GM12878 (cell line): ENCODE results near the gene MCUB. TPM values are rescaled to one million over a fixed set of nuclear protein-coding genes. Genes with fewer than 3 reads are reported as not detected.

Source experiments
- ATAC-seq: fragments of 200-7000 bp; cut with Tn5 transposase; 3 replicates; pipeline ENCODE4 v1.9.1; 2020; ENCODE audit warnings: mild to moderate bottlenecking, moderate library complexity
- BruUV-seq: library from RNA; stranded (reverse); fragments of 400-500 nt; replicated peaks from 2 replicates; lab custom pipeline; 2021; lab: Mats Ljungman, UMichigan
- CTCF ChIA-PET: fragments of 300-600 bp; sonication (Branson Sonifier 250); formaldehyde crosslinking; extraction: SDS; loops from one replicate; lab custom pipeline; 2021; ENCODE audit warnings: inconsistent platforms; lab: Yijun Ruan, JAX
- POLR2A ChIA-PET: fragments of 350-600 bp; formaldehyde crosslinking; extraction: SDS; loops from one replicate; lab custom pipeline; 2021; ENCODE audit warnings: inconsistent platforms; lab: Charles Lee
- RAD21 ChIA-PET: fragments of 300-600 bp; sonication (Branson Sonifier 250); formaldehyde crosslinking; loops from one replicate; lab custom pipeline; 2023; ENCODE audit warnings: antibody characterized with exemption; ENCODE audit not compliant: unreplicated experiment; lab: Charles Lee
- SMC1A ChIA-PET: fragments of 300-600 bp; sonication (Branson Sonifier 250); formaldehyde crosslinking; loops from one replicate; lab custom pipeline; 2023; ENCODE audit not compliant: unreplicated experiment, uncharacterized antibody; lab: Charles Lee
- DNase-seq: peaks from one replicate; pipeline ENCODE4 v3.0.0-alpha.2; 2011; ENCODE audit warnings: low read depth, low spot score
- FAIRE-seq: peaks from 3 replicates; lab custom pipeline; 2011; peaks lifted over from hg19 to GRCh38; lab: Jason Lieb, UNC
- H2AFZ ChIP-seq: 2 replicates; pipeline ENCODE4 v1.6.0; 2011; ENCODE audit warnings: low read depth, low read length, control low read depth; ENCODE audit not compliant: control insufficient read depth
- H3K27ac ChIP-seq: 2 replicates; pipeline ENCODE4 v1.5.1; 2011; ENCODE audit warnings: control low read depth; ENCODE audit not compliant: control insufficient read depth, insufficient read depth
- H3K27me3 ChIP-seq, 2 experiments: replicated peaks in 1 of 2; 2 replicates each; pipeline versions ENCODE4 v1.6.0 to v1.6.1; 2011; ENCODE audit warnings: low read length in 1 of 2; ENCODE audit not compliant: control insufficient read depth in 2 of 2, insufficient read depth in 2 of 2
- H3K36me3 ChIP-seq, 2 experiments: 2 replicates each; pipeline ENCODE4 v1.5.1; 2011; ENCODE audit warnings: low read length in 1 of 2; ENCODE audit not compliant: control insufficient read depth in 2 of 2, insufficient read depth in 2 of 2
- H3K4me1 ChIP-seq: 2 replicates; pipeline ENCODE4 v1.6.1; 2011; ENCODE audit warnings: mild to moderate bottlenecking, low read length, moderate library complexity, mixed read lengths; ENCODE audit not compliant: control insufficient read depth, insufficient read depth
- H3K4me2 ChIP-seq: 2 replicates; pipeline ENCODE4 v1.6.0; 2011; ENCODE audit warnings: control low read depth; ENCODE audit not compliant: control insufficient read depth, insufficient read depth
- H3K4me3 ChIP-seq: fragments of 200-600 bp; sonication (generic); 2 replicates; pipeline ENCODE4 v1.5.1; 2016
- H3K79me2 ChIP-seq: 2 replicates; pipeline ENCODE4 v1.6.0; 2011; ENCODE audit warnings: low read length; ENCODE audit not compliant: control insufficient read depth, insufficient read depth
- H3K9ac ChIP-seq: 2 replicates; pipeline ENCODE4 v1.8.0; 2011; ENCODE audit warnings: low read length, control low read depth, mixed read lengths; ENCODE audit not compliant: control insufficient read depth, insufficient read depth
- H3K9me3 ChIP-seq: replicated peaks from 3 replicates; pipeline ENCODE4 v1.5.1; 2011; ENCODE audit warnings: mild to moderate bottlenecking, low read length; ENCODE audit not compliant: control insufficient read depth, insufficient read depth
- H4K20me1 ChIP-seq: 2 replicates; pipeline ENCODE4 v1.6.0; 2011; ENCODE audit not compliant: control insufficient read depth, insufficient read depth
- ATF7 ChIP-seq: fragments of 450-650 bp; IDR thresholded peaks from 2 replicates; pipeline ENCODE4 v1.6.1; 2016; ENCODE audit warnings: low read depth, mild to moderate bottlenecking
- BCLAF1 ChIP-seq: fragments of 450-650 bp; IDR thresholded peaks from 2 replicates; pipeline ENCODE4 v1.6.1; 2017; ENCODE audit warnings: antibody characterized with exemption, mild to moderate bottlenecking, moderate library complexity
- CHD1 ChIP-seq: IDR thresholded peaks from 2 replicates; pipeline ENCODE4 v1.6.1; 2012; ENCODE audit warnings: low read depth, low read length, improper control_type of control experiment
- EED ChIP-seq: sonication (generic); IDR thresholded peaks from 2 replicates; pipeline ENCODE4 v1.6.1; 2016; ENCODE audit warnings: antibody characterized with exemption, low read depth
- EGR1 ChIP-seq, 2 experiments: IDR thresholded peaks; 1 replicate in 1 of 2; 2 replicates in 1 of 2; pipeline ENCODE4 v1.6.1; 2011 to 2012; ENCODE audit warnings: low read depth in 2 of 2, low read length in 2 of 2, borderline replicate concordance in 1 of 2, mild to moderate bottlenecking in 1 of 2, moderate library complexity in 1 of 2
- LARP7 ChIP-seq: fragments of 450-650 bp; IDR thresholded peaks from 2 replicates; pipeline ENCODE4 v1.6.1; 2017; ENCODE audit warnings: mild to moderate bottlenecking
- MYC ChIP-seq: IDR thresholded peaks from 2 replicates; pipeline ENCODE4 v1.6.1; 2011; ENCODE audit warnings: mild to moderate bottlenecking, low read length, moderate library complexity, inconsistent platforms; ENCODE audit not compliant: insufficient read depth, insufficient replicate concordance, insufficient read length, severe bottlenecking
- NFXL1 ChIP-seq: fragments of 450-650 bp; IDR thresholded peaks from 2 replicates; pipeline ENCODE4 v1.6.1; 2017; ENCODE audit warnings: antibody characterized with exemption, mild to moderate bottlenecking, borderline replicate concordance
- RB1 ChIP-seq: fragments of 450-650 bp; formaldehyde crosslinking; IDR thresholded peaks from 2 replicates; pipeline ENCODE4 v1.6.1; 2017; ENCODE audit warnings: mild to moderate bottlenecking, borderline replicate concordance
- SIX5 ChIP-seq: IDR thresholded peaks from 2 replicates; pipeline ENCODE4 v1.6.1; 2011; ENCODE audit warnings: mild to moderate bottlenecking, low read depth, low read length, moderate library complexity; ENCODE audit not compliant: severe bottlenecking
- SMAD5 ChIP-seq: IDR thresholded peaks from 2 replicates; pipeline ENCODE4 v1.6.1; 2016; ENCODE audit warnings: antibody characterized with exemption, low read depth
- SUPT20H ChIP-seq: IDR thresholded peaks from 2 replicates; pipeline ENCODE4 v1.6.1; 2011; ENCODE audit warnings: low read depth, mild to moderate bottlenecking, low read length, moderate library complexity, borderline replicate concordance; ENCODE audit not compliant: control insufficient read depth
- TBL1XR1 ChIP-seq: IDR thresholded peaks from 2 replicates; pipeline ENCODE4 v1.6.1; 2012; ENCODE audit warnings: low read depth, low read length, improper control_type of control experiment
- TCF3 ChIP-seq: IDR thresholded peaks from 2 replicates; pipeline ENCODE4 v1.6.1; 2012; ENCODE audit warnings: low read depth, mild to moderate bottlenecking, low read length, borderline replicate concordance; ENCODE audit not compliant: insufficient read depth
- YY1 ChIP-seq: IDR thresholded peaks from 2 replicates; pipeline ENCODE4 v1.6.1; 2011; ENCODE audit warnings: low read depth, mild to moderate bottlenecking, low read length
- ZNF207 ChIP-seq: fragments of 450-650 bp; IDR thresholded peaks from 2 replicates; pipeline ENCODE4 v1.6.1; 2014; ENCODE audit warnings: antibody characterized with exemption, mild to moderate bottlenecking, borderline replicate concordance
- WGBS: methylation state at CpG from one replicate; pipeline ENCODE4 v1.1.6; 2016; ENCODE audit warnings: low lambda C conversion rate; ENCODE audit not compliant: insufficient replicate concordance, insufficient coverage; ENCODE audit errors: missing lambda C conversion rate; 5-methylcytosine and 5-hydroxymethylcytosine counted together
- in situ Hi-C: fragments of 300-500 bp; cut with MboI; formaldehyde crosslinking; loops from 9 replicates; pipeline ENCODE4 v1.14.3; 2018; ENCODE audit warnings: mixed read lengths
- intact Hi-C: fragments of 100-400 bp; cut with micrococcal nuclease; formaldehyde crosslinking; loops from one replicate; pipeline ENCODE4 v1.14.2; 2022; ENCODE audit not compliant: unreplicated experiment
- polyA plus RNA-seq, 11 experiments: library from polyadenylated mRNA; depleted of rRNA in 4 of 11; unstranded in 6 of 11; stranded (reverse) in 5 of 11; fragments of >200 nt; fragmentation: Nextera tagmentation in 4 of 11; fragmentation: Illumina TruSeq in 1 of 11; extraction: Ambion mirVana in 4 of 11; extraction: Trizol in 1 of 11; gene quantifications; 1 replicate in 1 of 11; 2 replicates in 10 of 11; pipeline versions ENCODE4 v1.2.1 to v1.2.3, GENCODE V29; 2011 to 2016; ENCODE audit warnings: inconsistent platforms in 2 of 11, missing spikeins in 2 of 11, low read depth in 1 of 11
- total RNA-seq, 4 experiments: library from RNA; depleted of rRNA in 3 of 4; stranded (reverse); fragments of >200 nt in 3 of 4; fragmentation: Illumina TruSeq in 1 of 4; extraction: Trizol in 1 of 4; gene quantifications; 2 replicates each; pipeline versions ENCODE4 v1.2.1 to v1.2.3, GENCODE V29; 2013 to 2021
- TF ChIP-seq, protein P1 (sequence below): fragments of 450-650 bp; IDR thresholded peaks from 2 replicates; pipeline ENCODE4 v1.6.1; 2018; ENCODE audit warnings: borderline replicate concordance, mild to moderate bottlenecking; ENCODE audit not compliant: partially characterized antibody

MCUB gene
- total and polyA plus RNA-seq, 10 of the 15 experiments (the other 5 are each of a cell fraction or from before 2014, with no cell fraction given): 4.7 to 63.7 (median 39.4) TPM

- TF ChIP-seq, protein P1, sequence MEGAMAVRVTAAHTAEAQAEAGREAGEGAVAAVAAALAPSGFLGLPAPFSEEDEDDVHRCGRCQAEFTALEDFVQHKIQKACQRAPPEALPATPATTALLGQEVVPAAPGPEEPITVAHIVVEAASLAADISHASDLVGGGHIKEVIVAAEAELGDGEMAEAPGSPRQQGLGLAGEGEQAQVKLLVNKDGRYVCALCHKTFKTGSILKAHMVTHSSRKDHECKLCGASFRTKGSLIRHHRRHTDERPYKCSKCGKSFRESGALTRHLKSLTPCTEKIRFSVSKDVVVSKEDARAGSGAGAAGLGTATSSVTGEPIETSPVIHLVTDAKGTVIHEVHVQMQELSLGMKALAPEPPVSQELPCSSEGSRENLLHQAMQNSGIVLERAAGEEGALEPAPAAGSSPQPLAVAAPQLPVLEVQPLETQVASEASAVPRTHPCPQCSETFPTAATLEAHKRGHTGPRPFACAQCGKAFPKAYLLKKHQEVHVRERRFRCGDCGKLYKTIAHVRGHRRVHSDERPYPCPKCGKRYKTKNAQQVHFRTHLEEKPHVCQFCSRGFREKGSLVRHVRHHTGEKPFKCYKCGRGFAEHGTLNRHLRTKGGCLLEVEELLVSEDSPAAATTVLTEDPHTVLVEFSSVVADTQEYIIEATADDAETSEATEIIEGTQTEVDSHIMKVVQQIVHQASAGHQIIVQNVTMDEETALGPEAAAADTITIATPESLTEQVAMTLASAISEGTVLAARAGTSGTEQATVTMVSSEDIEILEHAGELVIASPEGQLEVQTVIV: no peak
- no peak for TF ChIP-seq EGR1 (IDR thresholded peaks at IDR 0.05; ENCODE audit: borderline replicate concordance in 1 of 2, low read depth in 2 of 2, low read length in 2 of 2)
- TF ChIP-seq TBL1XR1: no peak
- no peak for TF ChIP-seq RB1
- TF ChIP-seq TCF3: no peak
- TF ChIP-seq MYC: no peak
- no peak for TF ChIP-seq YY1
Observed at GRCh38 chr4:109576462-109576861, 16.4 kb downstream of the MCUB start (continued).

GRCh38 chr4:109578846-109579245 is 18.8 kb downstream of the MCUB start:
- ATAC-seq (no peak), FAIRE-seq (no peak), DNase-seq (no peak)
- H3K4me3 ChIP-seq: no peak overlapping the region
- H3K4me2 ChIP-seq: no peak overlapping the region
- H3K4me1 ChIP-seq: no peaks in the 10 kb centered on the region
- ChIA-PET CTCF (interaction anchor here (0.6 to 0.7 kb wide), 2 partner anchors 172 to 872 kb away, joined by 3 read pairs; no protein-coding TSS in a partner anchor), RAD21 (no interaction called here), SMC1A (no interaction called here), POLR2A (no interaction called here)
- intact Hi-C loops (no loop called here), in situ Hi-C loops (no loop called here)
- no peaks in the 10 kb centered on the region for H4K20me1 ChIP-seq
- H3K9ac ChIP-seq: no peak overlapping the region
- H2AFZ ChIP-seq: no peak overlapping the region
- WGBS: 97% methylated on average over 3 of the region's 3 CpGs
- no TSS peak for BruUV-seq
- H3K79me2 ChIP-seq: no peaks in the 10 kb centered on the region
- no peak overlapping the region for H3K27ac ChIP-seq
- H3K27me3 ChIP-seq: no peaks in the 10 kb centered on the region
- no peaks in the 10 kb centered on the region for H3K36me3 ChIP-seq
- TF ChIP-seq ATF7 (no peak), ZNF207 (no peak), SUPT20H (no peak), SMAD5 (no peak), LARP7 (no peak), SIX5 (no peak), CHD1 (no peak), BCLAF1 (no peak), NFXL1 (no peak), EED (no peak)
- H3K9me3 ChIP-seq: no peaks in the 10 kb centered on the region; the same call in 2 of the 3 replicates
